Breast epithelium (tissue), 3 donors: Measurements from ENCODE around the gene UBXN11.

Source experiments
- POLR2A ChIP-seq: fragments of 450-650 bp; IDR thresholded peaks from one replicate; pipeline ENCODE4 v1.6.1; 2016; ENCODE audit warnings: antibody characterized with exemption, mild to moderate bottlenecking, moderate library complexity
- POLR2AphosphoS5 ChIP-seq, 3 donors: sonication (generic); formaldehyde crosslinking; IDR thresholded peaks; one replicate each; pipeline ENCODE4 v1.6.1; 2017; ENCODE audit warnings: antibody characterized with exemption in 3 of 3
- TF ChIP-seq, protein P1 (sequence below), 3 donors: fragments of 450-650 bp; IDR thresholded peaks; one replicate each; pipeline ENCODE4 v1.5.1; 2016 to 2017; ENCODE audit warnings: antibody characterized with exemption in 3 of 3, mild to moderate bottlenecking in 3 of 3, moderate library complexity in 3 of 3

DNA sequence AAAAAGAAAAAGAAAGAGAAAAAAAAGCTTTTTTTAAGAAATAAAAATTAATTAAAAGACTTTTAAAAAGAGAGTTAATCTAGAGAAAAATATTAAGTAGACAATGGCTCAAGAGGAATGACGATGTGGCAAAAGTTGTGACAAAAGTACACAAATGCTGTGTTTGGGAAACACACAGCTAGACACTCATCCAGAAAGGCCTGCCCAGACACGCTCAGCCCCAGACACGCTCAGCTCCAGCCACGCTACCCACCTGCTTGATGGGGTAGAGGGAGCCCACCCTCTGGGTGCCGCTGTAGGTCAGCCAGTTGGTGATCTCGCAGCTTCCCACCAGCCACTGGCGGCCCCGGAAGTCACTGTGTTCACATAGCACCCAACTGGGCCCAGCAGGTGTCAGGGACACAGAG lies 21.5 kb upstream of the UBXN11 start:
- TF ChIP-seq, protein P1, sequence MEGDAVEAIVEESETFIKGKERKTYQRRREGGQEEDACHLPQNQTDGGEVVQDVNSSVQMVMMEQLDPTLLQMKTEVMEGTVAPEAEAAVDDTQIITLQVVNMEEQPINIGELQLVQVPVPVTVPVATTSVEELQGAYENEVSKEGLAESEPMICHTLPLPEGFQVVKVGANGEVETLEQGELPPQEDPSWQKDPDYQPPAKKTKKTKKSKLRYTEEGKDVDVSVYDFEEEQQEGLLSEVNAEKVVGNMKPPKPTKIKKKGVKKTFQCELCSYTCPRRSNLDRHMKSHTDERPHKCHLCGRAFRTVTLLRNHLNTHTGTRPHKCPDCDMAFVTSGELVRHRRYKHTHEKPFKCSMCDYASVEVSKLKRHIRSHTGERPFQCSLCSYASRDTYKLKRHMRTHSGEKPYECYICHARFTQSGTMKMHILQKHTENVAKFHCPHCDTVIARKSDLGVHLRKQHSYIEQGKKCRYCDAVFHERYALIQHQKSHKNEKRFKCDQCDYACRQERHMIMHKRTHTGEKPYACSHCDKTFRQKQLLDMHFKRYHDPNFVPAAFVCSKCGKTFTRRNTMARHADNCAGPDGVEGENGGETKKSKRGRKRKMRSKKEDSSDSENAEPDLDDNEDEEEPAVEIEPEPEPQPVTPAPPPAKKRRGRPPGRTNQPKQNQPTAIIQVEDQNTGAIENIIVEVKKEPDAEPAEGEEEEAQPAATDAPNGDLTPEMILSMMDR (IDR thresholded peaks at IDR 0.05): no peak
- no peak for TF ChIP-seq POLR2A
- no peak for TF ChIP-seq POLR2AphosphoS5 (IDR thresholded peaks at IDR 0.05)
